Measurements from ENCODE around the gene ACAD10.

The ACAD10 gene

GRCh38 chr12:111728795-111729194 is 42.9 kb downstream of the ACAD10 start:
- Histone ChIP-seq H3K27me3 (replicated peaks; ENCODE audit: insufficient read depth, low read length) (no peaks in the 10 kb centered on the region), H3K9me3 (replicated peaks; ENCODE audit: insufficient read depth, low read length) (no peaks in the 10 kb centered on the region), H3K27ac (ENCODE audit: low read length) (no peak overlapping the region), H3K9me2 (replicated peaks; ENCODE audit: insufficient read depth, low read length) (no peaks in the 10 kb centered on the region), H3K4me2 (ENCODE audit: low read depth, low read length) (no peak overlapping the region), H3K9ac (ENCODE audit: low read length) (no peak overlapping the region), H4K20me1 (ENCODE audit: insufficient read depth, low read length) (no peaks in the 10 kb centered on the region), H3K36me3 (replicated peaks; ENCODE audit: insufficient read depth, low read length) (no peaks in the 10 kb centered on the region), H3K79me2 (ENCODE audit: low read length) (no peaks in the 10 kb centered on the region), H3K4me1 (ENCODE audit: low read length) (no peaks in the 10 kb centered on the region), H3F3A (ENCODE audit: insufficient read depth, low read length) (no peaks in the 10 kb centered on the region), H3K4me3 (ENCODE audit: low read length) (no peak overlapping the region), H2AFZ (ENCODE audit: low read length) (no peak overlapping the region)
- no peak for TF ChIP-seq CTCF (IDR thresholded peaks at IDR 0.05; ENCODE audit: low read length)
- TF ChIP-seq EZH2 (optimal IDR thresholded peaks at IDR 0.05; ENCODE audit: low read depth, low read length), result no peak
- TF ChIP-seq EZH2phosphoT487 (IDR thresholded peaks at IDR 0.05; ENCODE audit: low read length), result no peak
- DNase-seq, result no peak

GRCh38 chr12:111730420-111730819 is 44.6 kb downstream of the ACAD10 start:
- Histone ChIP-seq H2AFZ (ENCODE audit: low read length) (no peak overlapping the region), H3K36me3 (replicated peaks; ENCODE audit: insufficient read depth, low read length) (no peaks in the 10 kb centered on the region), H3K4me1 (ENCODE audit: low read length) (no peaks in the 10 kb centered on the region), H3K9me3 (replicated peaks; ENCODE audit: insufficient read depth, low read length) (no peaks in the 10 kb centered on the region), H3K27ac (ENCODE audit: low read length) (no peak overlapping the region), H3K9ac (ENCODE audit: low read length) (no peak overlapping the region), H3K4me3 (ENCODE audit: low read length) (no peak overlapping the region), H3K9me2 (replicated peaks; ENCODE audit: insufficient read depth, low read length) (no peaks in the 10 kb centered on the region), H3F3A (ENCODE audit: insufficient read depth, low read length) (no peaks in the 10 kb centered on the region), H3K27me3 (replicated peaks; ENCODE audit: insufficient read depth, low read length) (no peaks in the 10 kb centered on the region), H4K20me1 (ENCODE audit: insufficient read depth, low read length) (no peaks in the 10 kb centered on the region), H3K79me2 (ENCODE audit: low read length) (no peaks in the 10 kb centered on the region), H3K4me2 (ENCODE audit: low read depth, low read length) (no peak overlapping the region)
- TF ChIP-seq CTCF (IDR thresholded peaks at IDR 0.05; ENCODE audit: low read length), result no peak
- TF ChIP-seq EZH2phosphoT487 (IDR thresholded peaks at IDR 0.05; ENCODE audit: low read length), result no peak
- no peak for TF ChIP-seq EZH2 (optimal IDR thresholded peaks at IDR 0.05; ENCODE audit: low read depth, low read length)
- DNase-seq, result no peak

DNA sequence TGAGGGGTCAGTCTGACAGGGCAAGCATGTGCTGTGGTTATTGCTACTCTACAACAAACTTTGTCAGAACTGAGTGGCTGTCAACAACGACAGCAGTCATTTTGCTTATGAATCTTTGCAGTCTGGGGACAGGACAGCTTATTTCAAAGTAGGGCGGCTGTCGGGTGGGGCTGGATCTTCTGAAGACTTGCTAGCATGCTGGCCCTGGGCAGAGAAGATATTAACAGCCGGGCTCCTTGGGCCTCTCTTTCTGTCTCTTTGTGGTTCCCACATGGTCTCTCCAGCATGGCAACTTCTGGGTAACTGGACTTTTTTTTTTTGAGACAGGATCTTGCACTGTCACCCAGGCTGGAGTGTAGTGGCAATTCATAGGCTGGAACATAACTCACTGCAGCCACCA is 46.9 kb downstream of the ACAD10 start:
- Histone ChIP-seq H3K4me3 (ENCODE audit: low read length) (no peak overlapping the region), H3K36me3 (replicated peaks; ENCODE audit: insufficient read depth, low read length) (no peaks in the 10 kb centered on the region), H3K27ac (ENCODE audit: low read length) (no peak overlapping the region), H3K4me1 (ENCODE audit: low read length) (no peaks in the 10 kb centered on the region), H3K27me3 (replicated peaks; ENCODE audit: insufficient read depth, low read length) (no peaks in the 10 kb centered on the region), H2AFZ (ENCODE audit: low read length) (no peak overlapping the region), H3K9me3 (replicated peaks; ENCODE audit: insufficient read depth, low read length) (no peaks in the 10 kb centered on the region), H4K20me1 (ENCODE audit: insufficient read depth, low read length) (no peaks in the 10 kb centered on the region), H3F3A (ENCODE audit: insufficient read depth, low read length) (no peaks in the 10 kb centered on the region), H3K4me2 (ENCODE audit: low read depth, low read length) (no peak overlapping the region), H3K9me2 (replicated peaks; ENCODE audit: insufficient read depth, low read length) (no peaks in the 10 kb centered on the region), H3K79me2 (ENCODE audit: low read length) (no peaks in the 10 kb centered on the region), H3K9ac (ENCODE audit: low read length) (no peak overlapping the region)
- no peak for TF ChIP-seq EZH2 (optimal IDR thresholded peaks at IDR 0.05; ENCODE audit: low read depth, low read length)
- TF ChIP-seq EZH2phosphoT487 (IDR thresholded peaks at IDR 0.05; ENCODE audit: low read length), result no peak
- TF ChIP-seq CTCF (IDR thresholded peaks at IDR 0.05; ENCODE audit: low read length), result no peak
- no peak for DNase-seq

Data from MM.1S (cell line).